HT-29 (cell line): Measurements from ENCODE around the gene PDGFB. TPM values are rescaled to one million over a fixed set of nuclear protein-coding genes. Genes with fewer than 3 reads are reported as not detected.
A peak's percentile ranks its signal among the peaks of the same experiment; 100 is the strongest.

Experiments
- DNase-seq: peaks from one replicate; pipeline ENCODE4 v3.0.0-alpha.2; 2015; ENCODE audit warnings: low spot score
- total RNA-seq: library from RNA; depleted of rRNA; stranded (reverse); fragments of >200 nt; shearing (Covaris generic); gene quantifications from 2 replicates; pipeline ENCODE4 v1.2.3, GENCODE V29; 2014

The PDGFB gene
- total RNA-seq, 1 experiment from 2014 or later: 12.4 TPM

DNA sequence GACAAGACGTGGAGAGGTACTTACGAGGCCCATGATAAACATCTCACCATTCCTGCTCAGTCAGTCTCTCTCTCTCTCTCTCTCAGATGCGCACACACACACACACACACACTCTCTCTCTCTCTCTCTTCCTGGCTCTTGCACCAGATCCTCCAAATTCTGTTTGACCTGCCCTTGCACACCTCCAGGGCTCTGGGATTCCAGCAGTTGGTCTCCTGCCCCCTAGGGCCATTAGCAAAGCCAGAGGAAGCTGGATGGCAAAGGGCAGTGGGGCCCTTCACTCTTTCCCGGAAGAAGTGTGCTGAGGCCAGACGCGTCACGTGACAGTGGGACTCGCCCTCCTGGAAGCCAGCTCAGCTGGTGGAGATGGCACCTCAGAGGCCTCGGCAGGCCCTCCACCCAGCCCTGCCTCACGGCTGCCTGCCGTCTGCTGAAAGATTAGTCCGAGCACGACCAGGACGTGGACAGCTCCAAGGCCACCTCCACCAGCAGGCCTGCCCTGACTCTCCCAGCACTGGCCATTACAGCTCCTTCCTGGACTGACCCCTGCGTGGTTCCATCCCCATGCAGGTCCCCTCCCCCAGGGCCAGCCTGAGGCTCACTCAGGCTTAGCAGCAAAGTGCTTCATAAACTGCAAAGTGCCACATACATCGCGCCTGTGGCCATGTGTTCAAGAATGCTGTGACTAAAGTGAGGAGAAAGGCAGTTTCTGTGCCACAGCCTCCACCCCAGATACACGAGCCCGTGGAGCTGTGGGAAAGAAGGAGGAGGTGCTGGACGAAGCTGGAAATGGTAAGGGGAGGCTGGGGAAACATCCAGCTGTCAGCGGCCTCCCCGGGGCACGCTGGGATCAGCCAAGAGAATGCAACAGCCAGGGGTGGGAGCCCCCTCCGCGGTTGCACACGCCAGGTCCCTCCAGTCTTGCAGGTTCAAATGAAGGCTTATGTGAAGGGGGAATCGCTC lies 3.7 kb downstream of the PDGFB start:
- peak; percentile 74 for DNase-seq

DNA sequence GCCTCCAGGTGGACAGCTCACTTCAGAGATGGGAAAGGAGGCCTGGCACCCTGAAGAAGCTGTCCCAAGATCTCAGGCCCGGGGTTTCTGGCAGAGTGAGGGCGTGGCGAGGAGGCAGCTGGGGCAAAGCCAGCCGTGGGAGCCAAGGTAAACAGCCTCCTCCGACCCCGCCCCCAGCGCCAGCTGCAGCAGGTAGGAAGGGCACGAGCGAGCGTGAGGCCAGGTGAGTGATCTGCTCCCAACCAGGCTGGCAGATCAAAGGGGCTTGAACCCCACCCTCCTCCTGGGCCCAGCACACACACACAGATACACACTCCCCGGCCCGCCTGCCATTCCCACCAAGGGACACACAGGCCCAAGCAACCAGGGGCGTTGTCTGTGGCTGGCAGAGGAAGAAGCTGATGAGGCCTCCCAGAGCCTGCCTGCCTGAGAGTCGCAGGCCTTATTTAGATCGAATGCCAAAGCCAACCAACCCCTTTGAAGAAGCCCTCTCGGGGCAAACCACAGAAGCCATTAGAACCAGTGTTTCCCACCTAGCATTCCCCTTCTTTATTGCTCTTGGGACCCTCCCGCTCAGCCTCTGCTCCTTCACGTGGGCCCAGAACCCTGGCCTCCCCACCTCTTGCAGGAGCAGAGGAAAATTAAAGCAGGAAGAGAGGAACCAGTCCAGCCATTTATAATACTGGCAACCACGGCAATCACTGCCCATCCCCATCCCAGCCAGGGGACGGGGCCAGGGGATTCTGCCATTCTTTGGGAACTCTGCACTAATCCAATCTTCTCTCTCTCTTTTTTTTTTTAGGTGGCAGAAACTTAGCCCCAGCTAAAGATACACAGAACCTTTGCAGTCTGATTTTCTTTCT lies 5.0 kb downstream of the PDGFB start:
- peak; percentile 71 for DNase-seq

DNA sequence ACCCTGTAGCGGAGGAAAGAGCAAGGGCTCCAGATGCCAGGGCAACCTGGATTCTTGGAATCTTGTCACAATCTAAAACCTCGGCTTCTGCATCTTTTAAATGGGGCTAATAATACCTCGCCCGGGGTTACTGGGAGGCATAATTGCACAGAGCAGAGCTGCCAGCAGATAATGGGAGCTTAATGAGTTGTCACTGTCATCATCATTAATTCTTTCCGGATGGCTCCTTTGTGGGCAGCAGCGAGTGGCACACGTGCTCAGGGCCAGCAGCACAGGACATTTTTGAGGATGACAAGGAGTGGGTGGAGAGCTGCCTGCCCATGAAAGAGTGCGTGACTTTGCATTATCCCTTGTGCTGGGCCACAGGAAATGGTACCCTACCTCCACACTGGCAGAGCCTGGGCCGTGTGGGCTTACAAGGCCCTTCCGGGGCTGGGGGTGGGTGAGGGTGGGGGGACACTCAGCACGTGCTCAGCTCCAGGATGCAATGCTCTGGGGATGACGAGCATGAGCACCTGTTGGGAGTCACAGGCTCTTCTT lies 5.7 kb downstream of the PDGFB start:
- no peak for DNase-seq

DNA sequence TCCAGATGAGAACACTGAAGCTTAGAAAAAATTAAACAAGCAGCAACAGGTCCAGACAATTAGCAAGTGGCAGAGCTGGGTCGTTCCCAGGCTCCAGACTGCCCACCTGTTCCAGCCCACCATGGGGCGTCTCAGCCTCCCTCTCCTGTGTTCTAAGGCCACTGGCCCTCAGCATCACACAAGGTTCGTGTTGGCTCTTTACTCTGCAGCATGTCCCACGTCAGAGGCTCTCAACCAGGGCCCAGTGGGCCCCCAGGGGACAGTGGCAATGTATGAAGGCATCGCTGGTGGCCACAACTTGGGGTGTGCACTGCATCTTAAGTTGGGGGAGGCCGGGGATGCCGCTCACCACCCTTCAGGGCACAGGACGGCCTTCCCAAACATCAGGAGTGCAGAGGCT lies 6.2 kb downstream of the PDGFB start:
- no peak for DNase-seq

DNA sequence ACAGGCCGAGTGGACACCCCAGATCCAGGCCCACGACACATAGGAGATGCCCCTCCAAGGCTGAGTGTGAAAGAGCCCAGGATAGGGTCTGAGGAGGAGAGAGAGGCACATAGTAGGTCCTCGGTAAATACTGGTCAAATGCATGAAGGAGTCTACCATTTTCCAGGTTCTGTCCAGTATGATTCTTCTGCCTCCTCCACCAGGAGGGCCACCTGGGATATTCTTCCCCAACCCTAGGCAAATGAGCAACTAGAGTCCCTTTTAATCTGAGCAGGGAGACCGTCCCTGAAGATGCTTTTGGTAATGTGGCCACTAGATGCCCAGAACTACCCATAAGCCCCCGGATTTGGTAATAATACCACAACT lies 6.7 kb downstream of the PDGFB start:
- no peak for DNase-seq

DNA sequence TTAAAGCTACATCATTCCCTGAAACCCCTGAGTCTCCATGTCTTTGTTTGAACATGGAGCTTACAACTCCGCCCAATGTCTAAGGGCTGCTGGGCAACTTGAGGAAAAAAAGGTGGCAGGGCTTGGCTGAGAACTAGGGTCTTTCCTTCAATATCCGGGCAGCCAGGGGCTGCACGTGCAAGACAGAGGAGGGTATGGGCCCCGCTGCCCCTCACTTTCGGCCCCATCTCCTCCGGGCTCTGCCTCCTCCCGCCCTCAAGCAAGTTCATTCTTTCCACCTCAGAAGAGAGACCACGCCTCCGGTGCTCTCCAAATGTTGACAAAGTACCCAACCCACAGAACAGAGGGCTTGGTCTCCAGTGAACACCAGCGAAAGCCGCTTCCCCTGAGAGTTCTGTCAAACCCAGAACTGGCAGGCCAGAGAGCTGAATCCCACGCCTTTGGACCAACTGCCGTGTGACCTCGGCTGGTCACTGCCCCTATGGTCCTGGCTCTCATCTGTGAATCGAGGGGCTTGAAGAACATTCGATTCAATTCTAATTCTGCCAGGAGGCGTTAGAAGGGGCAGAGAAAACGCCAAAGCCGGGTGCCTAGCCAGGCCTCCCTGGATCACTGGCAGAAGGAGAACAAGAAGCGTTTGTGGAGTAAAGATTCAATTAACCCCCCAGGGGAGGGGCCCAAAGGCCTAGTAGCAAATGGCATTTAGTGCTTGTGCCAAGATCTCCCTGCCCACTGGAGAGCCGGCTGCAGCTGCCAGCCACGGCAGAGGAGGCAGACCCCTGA lies 7.3 kb downstream of the PDGFB start:
- DNase-seq: no peak

DNA sequence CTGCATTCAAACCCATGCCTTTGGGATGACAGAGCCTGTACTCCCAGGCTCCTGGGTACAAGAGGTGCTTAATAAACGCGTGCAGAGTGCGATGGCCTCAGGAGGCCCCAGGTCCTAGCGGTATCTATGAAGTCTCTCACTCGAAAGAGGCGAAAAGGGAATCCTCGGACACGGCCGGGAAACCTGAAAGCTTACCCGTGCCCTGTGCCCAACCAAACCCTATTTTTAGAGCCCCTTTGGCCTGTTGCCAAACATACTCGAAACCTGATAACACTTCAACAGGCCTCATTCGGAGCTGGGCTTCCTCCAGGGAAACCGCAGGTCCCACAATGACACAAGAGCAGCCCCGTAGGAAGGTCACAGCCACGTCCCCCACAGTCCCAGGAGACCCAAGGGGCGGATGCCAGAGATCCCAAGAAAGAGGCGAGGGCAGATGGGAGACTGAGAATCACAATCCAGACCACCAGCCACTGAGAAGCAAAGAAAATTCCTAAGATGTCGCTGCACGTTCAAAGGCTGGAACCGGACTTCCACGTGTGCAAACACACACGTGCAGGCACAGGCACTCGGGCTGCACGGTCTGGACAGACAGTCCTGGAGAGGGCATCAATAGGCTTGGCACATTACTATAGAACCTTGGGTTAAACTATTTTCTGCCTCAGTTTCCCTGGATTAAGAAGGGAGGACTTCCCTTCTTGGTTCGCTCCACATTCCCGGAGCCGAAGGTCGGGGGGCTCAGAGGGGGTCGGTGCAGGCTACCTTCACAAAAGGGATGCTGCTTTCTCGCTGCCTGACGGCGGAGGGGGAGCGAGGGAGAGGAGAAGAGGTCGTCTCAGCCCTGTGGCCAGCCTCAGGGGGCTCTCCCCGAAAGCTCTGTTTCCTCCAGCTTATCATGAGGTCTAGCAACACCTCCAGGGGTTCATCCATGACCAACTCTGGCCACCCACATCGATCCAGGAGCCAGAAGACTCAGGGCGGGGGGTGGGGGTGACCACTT lies 8.2 kb downstream of the PDGFB start:
- no peak for DNase-seq

DNA sequence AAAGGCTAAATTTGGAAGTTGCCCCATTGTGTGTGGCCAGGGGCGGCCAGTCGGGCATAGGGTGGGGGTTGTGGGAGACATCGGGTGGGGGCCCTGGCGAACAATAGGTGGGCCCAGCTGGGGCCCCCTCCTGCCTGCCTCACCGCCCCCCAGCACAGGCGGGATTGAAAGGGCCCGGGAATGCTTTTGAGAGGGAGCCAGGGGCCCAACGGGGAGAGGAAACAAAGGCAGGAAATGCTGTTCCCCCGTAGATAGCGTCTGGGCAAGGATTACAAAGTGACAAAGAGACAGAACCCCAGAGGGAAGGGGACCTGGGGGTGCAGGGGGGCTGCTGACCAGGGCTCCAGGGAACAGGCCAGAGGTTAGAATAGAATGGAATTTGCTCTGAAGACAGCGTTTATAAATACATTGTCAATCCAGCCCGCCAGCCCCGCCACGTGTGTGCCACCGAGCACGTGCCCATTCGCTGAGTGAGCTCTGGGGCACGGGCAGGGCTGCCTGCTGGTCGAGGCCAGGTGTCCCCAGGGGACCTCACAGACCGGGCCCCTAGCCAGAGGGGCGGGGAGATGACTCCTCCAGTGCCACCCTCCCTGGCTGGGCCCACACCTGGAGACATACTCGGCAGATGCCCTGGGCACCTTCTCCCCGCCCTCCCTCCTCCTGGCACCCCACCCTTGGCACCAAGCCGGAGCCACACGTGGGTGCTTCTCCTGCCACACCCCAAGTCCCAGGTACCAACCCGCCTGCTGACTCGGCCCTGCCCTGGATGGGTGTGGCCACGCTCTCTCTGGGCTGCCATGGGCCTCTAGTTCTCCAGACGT lies 9.7 kb downstream of the PDGFB start:
- DNase-seq: peak; percentile 14

DNA sequence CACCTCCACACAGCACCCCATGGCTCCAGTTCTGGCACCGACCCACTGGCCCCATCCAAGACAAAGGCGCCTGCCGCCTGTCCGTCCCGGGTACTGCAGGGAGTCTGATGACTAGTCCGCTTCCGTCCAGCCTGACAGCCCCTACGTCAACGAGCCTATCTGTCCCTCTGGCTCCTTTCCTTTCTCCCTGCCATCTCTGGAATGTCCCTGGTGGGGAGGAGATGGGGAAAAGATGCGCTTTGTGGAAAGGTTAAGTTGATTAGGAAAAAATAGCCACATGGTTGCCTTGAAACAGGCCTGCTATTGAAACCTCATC lies 10.4 kb downstream of the PDGFB start:
- no peak for DNase-seq

DNA sequence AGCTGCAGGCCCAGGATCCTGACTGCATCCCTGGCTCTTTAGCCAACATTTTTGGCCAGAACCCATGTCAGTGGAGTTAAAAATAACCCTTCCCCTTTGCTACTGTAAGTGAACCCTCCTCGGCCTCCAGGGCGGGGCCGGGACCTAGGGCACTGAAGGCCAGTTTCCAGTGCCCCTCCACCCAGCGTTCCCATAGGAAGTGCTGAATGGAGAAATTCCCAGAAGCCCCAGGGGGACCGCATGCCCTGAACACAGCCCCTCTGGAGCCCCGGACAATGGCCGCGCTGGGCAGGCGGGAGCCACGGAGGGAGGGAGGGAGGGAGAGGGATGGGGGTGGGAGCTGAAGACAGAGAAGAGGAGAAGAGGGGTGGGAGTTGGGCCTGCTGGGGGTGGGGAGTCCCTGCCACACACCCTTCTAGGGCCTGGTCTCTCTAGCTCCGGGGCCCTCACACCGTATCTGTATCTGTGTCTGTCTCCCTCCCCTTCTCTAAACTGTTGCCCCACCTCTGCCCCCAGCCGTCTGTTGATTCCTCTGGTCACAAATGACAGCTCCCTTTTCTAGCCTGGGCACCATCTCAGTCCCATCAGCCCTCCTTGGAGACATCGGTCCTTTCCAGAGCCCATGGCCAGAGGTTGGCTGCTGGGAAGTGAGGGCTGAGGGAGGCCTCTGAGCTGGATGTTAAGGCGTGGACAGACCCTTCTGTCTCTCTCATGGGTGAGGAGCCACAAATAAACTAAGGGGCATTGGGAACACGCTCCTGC lies 10.9 kb downstream of the PDGFB start:
- no peak for DNase-seq

DNA sequence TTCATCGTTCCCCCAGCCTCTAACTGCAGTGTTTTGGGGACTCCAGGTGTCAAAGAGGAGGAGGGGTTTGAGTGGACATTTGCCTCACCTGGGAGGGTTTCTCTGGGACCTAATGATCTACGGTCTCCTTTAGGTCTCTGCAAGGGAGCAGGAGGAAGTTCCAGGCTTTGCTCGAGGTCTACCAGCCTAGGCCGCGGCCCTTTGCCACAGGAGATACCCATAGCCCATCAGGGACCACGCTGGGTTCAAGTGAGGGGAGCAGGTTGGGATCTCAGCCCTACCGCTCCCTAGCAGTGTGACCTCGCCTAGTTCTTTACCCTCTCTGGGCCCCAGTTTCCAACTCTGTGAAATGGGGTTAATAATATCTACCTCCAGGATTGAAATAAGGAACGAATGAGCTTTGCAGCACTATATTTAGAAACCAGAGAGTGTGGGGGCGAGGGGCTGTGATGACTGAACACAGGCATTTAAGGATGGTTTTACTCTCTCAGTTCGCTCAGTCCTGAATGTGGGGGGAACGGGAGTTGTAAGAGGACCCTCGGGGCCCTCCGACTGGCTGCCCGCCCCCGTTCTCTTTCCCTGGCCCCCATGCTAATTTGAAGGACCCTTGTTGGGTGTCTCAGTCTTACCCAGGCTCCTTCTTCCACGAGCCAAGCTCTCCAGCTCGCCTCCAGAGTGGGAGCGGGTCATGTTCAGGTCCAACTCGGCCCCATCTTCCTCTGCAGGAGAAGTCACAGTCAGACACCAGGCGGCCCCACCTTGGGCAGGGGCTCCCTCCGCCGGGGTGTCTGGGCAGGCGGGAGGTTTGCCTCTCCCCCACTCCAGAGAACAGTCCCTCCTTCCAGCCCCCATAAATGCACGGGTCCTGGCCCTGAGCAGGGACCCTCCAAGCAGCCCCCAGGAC lies 11.7 kb downstream of the PDGFB start:
- DNase-seq: no peak

DNA sequence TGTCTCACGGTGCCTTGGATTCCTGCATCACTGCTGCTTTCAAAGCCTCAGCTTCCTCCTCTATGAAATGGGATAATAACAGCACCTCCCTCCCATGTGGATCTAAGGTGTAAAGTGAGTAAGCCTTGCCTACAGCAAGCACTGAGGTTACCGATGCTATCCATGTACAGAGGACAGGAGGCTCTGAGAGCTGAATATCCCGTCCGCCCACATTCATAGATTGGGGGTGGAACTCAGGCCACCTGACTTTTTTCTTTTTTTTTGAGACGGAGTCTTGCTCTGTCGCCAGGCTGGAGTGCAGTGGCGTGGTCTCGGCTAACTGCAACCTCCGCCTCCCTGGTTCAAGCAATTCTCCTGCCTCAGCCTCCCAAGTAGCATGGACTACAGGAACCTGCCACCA lies 12.5 kb downstream of the PDGFB start:
- no peak for DNase-seq

DNA sequence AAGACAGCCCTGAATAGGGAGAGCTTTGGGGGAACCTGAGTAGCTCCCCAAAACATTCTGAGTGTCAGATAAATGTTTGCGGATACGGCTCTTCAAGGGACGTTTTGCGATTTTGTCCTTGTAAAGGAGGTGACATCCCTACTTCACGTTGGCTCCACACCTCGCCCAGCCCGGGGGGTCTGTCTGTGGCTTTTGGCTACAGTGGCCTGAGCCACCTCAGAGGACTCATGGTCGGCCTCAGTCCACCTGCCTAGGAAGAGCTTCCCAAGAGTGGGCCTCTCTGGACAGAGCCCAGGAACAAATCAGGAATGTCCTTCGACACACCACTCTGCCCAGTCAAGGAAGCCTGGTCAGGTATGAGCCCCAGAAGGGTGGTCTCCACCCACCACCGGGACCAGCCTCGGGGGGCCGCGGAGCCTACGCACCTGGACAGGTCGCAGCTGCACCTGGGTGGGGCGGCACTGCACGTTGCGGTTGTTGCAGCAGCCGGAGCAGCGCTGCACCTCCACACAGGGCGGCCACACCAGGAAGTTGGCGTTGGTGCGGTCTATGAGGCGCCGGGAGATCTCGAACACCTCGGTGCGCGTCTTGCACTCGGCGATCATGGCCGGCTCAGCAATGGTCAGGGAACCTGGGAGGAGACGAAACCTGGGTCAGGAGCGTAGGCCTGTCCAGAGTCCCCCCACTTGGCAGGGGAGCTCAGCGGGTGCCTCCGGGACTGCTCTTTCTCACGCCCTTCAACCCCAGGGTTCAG lies 13.4 kb downstream of the PDGFB start:
- DNase-seq: no peak

DNA sequence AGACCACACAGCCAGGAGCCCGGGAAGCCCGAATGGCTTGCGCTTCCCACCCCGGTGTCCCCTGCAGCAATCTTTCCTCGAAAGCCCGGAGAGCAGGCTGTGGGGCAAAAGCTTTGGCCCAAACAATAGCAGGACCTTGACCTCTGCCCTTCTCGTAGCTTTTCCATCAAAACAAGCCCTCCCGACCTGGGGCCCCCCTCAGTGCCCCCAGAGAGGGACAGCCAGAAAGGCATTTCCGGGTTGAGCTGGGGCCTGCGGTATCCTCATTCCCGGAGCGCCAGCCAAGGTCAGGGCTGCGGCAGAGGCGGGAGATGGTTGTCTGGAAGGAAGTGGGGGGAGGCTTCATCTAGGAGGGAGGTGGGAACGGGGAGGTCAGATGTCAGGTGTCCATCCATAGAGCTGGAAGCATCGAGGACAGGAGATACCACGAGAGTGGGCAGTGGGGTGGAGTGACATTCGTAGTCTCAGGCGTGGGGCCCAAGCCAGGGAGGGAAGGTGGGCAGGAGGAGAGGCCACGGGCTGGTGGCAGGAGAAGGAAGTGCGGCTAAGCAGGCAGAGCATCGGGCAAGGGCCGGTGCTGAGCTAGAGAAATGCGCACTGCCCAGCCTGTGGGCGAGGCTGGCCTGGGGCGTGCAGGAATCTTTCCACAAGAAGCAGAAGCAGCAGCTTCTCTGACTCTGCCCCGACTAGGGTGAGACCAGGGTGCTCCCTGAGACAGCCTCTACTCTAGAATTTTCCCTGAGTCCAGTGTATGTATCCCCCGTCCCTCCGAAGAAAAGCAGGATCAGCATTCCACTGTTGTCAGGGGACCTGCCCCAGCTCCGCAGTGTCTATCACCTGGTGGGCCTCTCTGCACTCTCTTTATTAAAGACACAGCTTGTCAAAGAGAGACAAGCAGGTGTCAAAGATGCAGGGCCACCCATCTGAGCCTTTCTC lies 14.3 kb downstream of the PDGFB start:
- no peak for DNase-seq

DNA sequence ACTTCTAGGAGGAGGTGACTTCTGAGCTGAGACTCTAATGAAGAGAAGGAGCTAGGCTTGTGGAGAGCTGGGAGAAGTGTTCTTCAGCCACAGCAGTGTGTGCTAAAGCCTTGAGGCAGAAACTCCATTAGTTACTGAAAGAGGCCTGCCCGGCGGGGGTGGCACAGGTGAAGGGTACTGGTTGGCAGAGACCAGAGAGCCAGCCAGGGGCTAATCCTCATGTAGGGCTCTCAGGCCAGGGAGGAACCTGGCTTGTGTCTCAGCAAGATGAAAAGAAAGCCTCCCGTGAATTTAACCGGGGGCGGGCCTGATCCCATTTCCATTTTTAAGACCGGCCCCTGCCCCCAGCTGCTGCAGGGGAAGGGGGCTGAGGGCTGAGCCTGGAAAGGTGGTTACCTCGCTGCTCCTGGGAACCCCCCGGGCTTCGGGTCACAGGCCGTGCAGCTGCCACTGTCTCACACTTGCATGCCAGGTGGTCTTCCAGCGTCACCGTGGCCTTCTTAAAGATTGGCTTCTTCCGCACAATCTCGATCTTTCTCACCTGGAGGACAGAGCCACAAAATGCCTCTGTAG lies 15.0 kb downstream of the PDGFB start:
- DNase-seq: no peak
